Hepatocyte (in vitro differentiated cells): ENCODE data around the gene GPR18.

Source experiments
- CTCF ChIP-seq: fragments of 200-600 bp; sonication (generic); IDR thresholded peaks from 2 replicates; pipeline ENCODE4 v1.5.1; 2016; ENCODE audit warnings: antibody characterized with exemption, mild to moderate bottlenecking; ENCODE audit not compliant: poor library complexity
- EZH2 ChIP-seq: fragments of 200-600 bp; sonication (generic); IDR thresholded peaks from 2 replicates; pipeline ENCODE4 v1.6.1; 2016; ENCODE audit warnings: antibody characterized with exemption, mild to moderate bottlenecking, borderline replicate concordance
- EZH2phosphoT487 ChIP-seq: fragments of 200-600 bp; sonication (generic); IDR thresholded peaks from one replicate; pipeline ENCODE4 v1.6.1; 2018; ENCODE audit warnings: antibody characterized with exemption, mild to moderate bottlenecking, low read depth, moderate library complexity; ENCODE audit not compliant: unreplicated experiment, severe bottlenecking

- TF ChIP-seq EZH2 (no peak), CTCF (no peak), EZH2phosphoT487 (no peak)
Measured at GRCh38 chr13:99226513-99226912, 31.7 kb downstream of the GPR18 start.
